ENCODE data around the gene BCL11A. TPM values are rescaled to one million over a fixed set of nuclear protein-coding genes. Genes with fewer than 3 reads are reported as not detected.

The BCL11A gene
- total RNA-seq, 4 donors from 2014 or later = 23.9 to 46.2 (median 33.8) TPM

DNA sequence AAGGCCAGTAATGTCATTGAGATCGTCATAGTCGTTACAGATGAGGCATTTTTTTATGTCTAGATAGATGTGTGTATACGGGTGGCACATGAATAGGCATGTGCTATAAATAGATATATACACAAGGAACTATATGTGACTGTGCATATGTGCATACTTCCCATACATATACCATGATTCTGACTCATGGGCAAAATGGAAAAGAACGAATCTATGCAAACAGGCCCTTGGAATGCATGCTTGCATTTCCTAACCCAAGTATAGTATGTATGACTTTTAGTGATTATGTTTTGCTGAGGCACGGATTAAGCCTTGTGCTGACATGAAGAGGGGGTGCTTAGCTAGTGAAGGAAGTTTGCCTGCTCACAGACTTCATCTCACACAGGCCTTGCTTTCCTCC lies 111.7 kb downstream of the BCL11A start:
- intact Hi-C loops (cut with DNase I) = no loop called here
- H3K4me1 ChIP-seq = peaks cover 0 to 51% (median 11%) of the 10 kb centered on the region in 3 donors
- TF ChIP-seq, protein P1, sequence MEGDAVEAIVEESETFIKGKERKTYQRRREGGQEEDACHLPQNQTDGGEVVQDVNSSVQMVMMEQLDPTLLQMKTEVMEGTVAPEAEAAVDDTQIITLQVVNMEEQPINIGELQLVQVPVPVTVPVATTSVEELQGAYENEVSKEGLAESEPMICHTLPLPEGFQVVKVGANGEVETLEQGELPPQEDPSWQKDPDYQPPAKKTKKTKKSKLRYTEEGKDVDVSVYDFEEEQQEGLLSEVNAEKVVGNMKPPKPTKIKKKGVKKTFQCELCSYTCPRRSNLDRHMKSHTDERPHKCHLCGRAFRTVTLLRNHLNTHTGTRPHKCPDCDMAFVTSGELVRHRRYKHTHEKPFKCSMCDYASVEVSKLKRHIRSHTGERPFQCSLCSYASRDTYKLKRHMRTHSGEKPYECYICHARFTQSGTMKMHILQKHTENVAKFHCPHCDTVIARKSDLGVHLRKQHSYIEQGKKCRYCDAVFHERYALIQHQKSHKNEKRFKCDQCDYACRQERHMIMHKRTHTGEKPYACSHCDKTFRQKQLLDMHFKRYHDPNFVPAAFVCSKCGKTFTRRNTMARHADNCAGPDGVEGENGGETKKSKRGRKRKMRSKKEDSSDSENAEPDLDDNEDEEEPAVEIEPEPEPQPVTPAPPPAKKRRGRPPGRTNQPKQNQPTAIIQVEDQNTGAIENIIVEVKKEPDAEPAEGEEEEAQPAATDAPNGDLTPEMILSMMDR (IDR thresholded peaks at IDR 0.05) = no peak
- TF ChIP-seq POLR2A (IDR thresholded peaks at IDR 0.05) = no peak
- WGBS, 2 donors = 28 to 63% methylated on average over 5 of the region's 5 CpGs
- H3K9me3 ChIP-seq = no peaks in the 10 kb centered on the region
- no peaks in the 10 kb centered on the region for H3K27me3 ChIP-seq
- H3K36me3 ChIP-seq = no peaks in the 10 kb centered on the region
- DNase-seq = no peak
- H3K27ac ChIP-seq = peak overlapping the region; percentile 42 to 87 (median 76)
- H3K4me3 ChIP-seq = no peak overlapping the region

DNA sequence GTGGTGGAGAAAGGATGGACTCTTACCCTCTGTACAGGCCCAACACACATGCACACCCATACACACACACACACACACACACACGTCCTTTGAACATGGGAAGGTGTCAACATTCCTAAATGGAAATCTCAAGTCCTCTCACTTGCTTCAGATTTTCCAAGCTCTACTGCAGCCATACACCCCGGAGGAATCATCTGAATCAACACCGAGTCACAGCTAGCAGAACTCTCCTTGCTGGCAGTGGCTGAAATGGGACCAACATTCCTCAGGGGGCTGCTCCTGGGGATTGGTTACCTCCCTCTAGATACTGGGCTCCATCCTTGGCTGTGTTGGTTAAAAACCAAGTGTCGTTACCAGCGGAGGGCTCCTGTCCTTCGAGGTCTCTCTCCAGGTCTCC lies 112.7 kb downstream of the BCL11A start:
- TF ChIP-seq, protein P1 (IDR thresholded peaks at IDR 0.05) = no peak
- TF ChIP-seq POLR2A (IDR thresholded peaks at IDR 0.05) = no peak
- H3K27ac ChIP-seq = no peak overlapping the region
- H3K4me1 ChIP-seq = peaks cover 0 to 40% (median 7%) of the 10 kb centered on the region in 3 donors
- intact Hi-C loops (cut with DNase I) = no loop called here
- WGBS, 2 donors = 76 to 78% methylated on average over 6 of the region's 6 CpGs
- no peaks in the 10 kb centered on the region for H3K9me3 ChIP-seq
- no peaks in the 10 kb centered on the region for H3K27me3 ChIP-seq
- no peak overlapping the region for H3K4me3 ChIP-seq
- H3K36me3 ChIP-seq = no peaks in the 10 kb centered on the region
- no peak for DNase-seq

DNA sequence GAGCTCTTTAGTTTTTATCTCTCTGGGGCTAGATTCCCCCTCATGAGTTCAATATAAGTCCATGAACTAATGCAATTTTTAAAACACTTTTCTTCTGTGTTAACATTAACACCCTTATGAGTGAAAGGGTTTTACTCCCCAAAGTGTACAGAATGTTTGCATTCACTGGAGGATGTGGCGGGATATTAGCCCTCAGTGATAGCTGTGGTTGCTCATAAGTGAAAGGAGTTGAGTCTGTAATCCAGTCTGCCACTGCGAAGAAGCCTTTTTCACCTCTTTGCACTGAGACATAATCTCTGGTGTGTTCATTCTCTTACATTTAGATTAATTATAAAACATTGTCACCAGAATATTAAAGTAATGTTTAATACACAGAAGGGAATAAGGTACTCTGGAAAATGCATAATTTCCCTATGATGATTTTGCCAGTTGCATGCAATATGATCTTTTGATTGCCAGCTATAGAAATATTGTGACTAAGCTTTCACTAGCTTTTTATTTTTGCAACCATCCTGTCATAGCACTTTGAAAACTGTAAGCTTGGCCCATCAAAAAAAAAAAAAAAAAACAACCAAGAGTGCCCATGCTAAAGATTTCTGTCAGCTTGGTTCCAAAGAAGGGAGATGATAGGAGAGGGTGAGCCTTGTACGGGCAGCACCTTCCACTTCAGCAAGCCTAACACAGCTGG lies 113.2 kb downstream of the BCL11A start:
- TF ChIP-seq POLR2A (IDR thresholded peaks at IDR 0.05) = no peak
- TF ChIP-seq, protein P1 (IDR thresholded peaks at IDR 0.05) = no peak
- Histone ChIP-seq H3K9me3 (no peaks in the 10 kb centered on the region), H3K27ac (no peak overlapping the region), H3K36me3 (no peaks in the 10 kb centered on the region), H3K4me3 (no peak overlapping the region), H3K27me3 (no peaks in the 10 kb centered on the region), H3K4me1 (peaks cover 0 to 37% (median 7%) of the 10 kb centered on the region in 3 donors)
- intact Hi-C loops (cut with DNase I) = no loop called here
- WGBS, 2 donors = 82 to 90% methylated on average over 3 of the region's 3 CpGs
- DNase-seq = no peak

DNA sequence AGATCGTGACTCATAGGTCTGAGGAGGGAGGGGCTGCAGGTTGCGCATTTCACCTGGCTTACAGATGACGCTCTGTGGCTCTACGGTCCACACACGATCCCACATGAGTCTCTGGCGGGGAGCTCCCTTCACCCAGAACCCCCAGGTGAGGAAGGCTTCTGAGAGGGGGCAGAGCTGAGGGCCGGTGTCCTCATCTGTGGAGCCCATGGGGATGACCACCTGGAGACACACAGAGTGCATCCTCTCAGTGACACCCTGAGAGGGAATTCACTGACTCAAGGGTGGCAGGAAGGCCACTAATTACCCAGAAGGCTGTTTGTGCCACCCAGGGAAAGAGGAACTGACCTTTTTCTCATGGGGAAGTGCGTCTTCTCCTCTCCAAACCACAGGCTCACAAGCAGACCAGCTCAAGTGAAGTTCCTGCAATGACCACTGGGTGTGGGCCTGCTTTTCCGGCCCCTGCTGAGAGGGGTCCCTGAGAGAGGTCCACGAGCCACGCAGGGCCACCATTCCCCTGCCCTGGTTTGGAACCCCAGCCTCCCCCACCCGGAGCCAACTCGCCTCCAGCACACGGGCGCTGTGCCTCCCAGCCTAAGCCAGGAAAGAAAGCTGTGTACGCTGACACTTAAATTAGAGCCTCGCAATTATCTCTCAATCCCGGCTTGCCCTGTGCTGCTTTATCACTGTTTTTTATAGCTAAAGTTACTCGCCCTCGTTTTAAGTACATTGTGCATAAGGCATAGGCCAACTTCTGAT lies 114.1 kb downstream of the BCL11A start:
- 81% methylated on average over 8 to 12 of the region's 20 CpGs for WGBS, 2 donors
- no peak overlapping the region for H3K4me3 ChIP-seq
- intact Hi-C loops (cut with DNase I) = no loop called here
- no peaks in the 10 kb centered on the region for H3K36me3 ChIP-seq
- H3K4me1 ChIP-seq = peaks cover 0 to 37% (median 7%) of the 10 kb centered on the region in 3 donors
- peak overlapping the region in 1 of 4 donors; percentile 61 for H3K27ac ChIP-seq
- H3K9me3 ChIP-seq = no peaks in the 10 kb centered on the region
- H3K27me3 ChIP-seq = no peaks in the 10 kb centered on the region
- DNase-seq = peak; percentile 45
- TF ChIP-seq, protein P1 (IDR thresholded peaks at IDR 0.05) = peak in 5 of 6 experiments; percentile 26 to 40 (median 32)
- no peak for TF ChIP-seq POLR2A (IDR thresholded peaks at IDR 0.05)

DNA sequence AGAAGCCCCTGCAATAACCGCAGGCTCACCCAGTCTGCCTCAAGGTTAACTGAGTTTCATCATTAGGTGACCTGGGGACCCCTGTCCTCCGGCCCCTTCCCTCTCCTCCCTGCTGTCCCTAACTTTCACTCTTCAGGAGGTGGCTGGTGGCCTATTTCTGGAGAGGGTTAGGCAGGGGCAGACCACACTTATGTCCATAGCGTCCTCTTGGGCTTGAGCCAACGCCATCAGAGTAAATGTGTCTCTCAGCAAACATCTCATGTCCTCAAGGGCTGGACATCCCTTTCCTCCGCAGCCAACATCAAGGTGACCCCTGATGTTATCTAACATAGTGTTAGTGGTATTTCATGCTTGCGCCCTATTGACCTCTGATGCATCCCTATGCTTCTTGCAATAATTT lies 114.8 kb downstream of the BCL11A start:
- H3K27ac ChIP-seq = no peak overlapping the region
- peaks cover 0 to 31% (median 7%) of the 10 kb centered on the region in 3 donors for H3K4me1 ChIP-seq
- TF ChIP-seq, protein P1 (IDR thresholded peaks at IDR 0.05) = no peak
- TF ChIP-seq POLR2A (IDR thresholded peaks at IDR 0.05) = no peak
- H3K27me3 ChIP-seq = no peaks in the 10 kb centered on the region
- no peak overlapping the region for H3K4me3 ChIP-seq
- WGBS, 2 donors = 88 to 96% methylated on average over 5 to 6 of the region's 6 CpGs
- H3K9me3 ChIP-seq = no peaks in the 10 kb centered on the region
- intact Hi-C loops (cut with DNase I) = no loop called here
- H3K36me3 ChIP-seq = no peaks in the 10 kb centered on the region
- no peak for DNase-seq

Measured in esophagus squamous epithelium (tissue), 5 donors.